HepG2 (cell line): ENCODE data around the gene ARHGEF40. TPM values are rescaled to one million over a fixed set of nuclear protein-coding genes. Genes with fewer than 3 reads are reported as not detected.
A peak's percentile ranks its signal among the peaks of the same experiment; 100 is the strongest.

Experiments
- ATAC-seq: fragments of 200-7000 bp; cut with Tn5 transposase; 3 replicates; pipeline ENCODE4 v1.9.1; 2020; ENCODE audit warnings: mild to moderate bottlenecking, moderate library complexity
- BruUV-seq: library from RNA; stranded (reverse); fragments of 400-500 nt; replicated peaks from 2 replicates; lab custom pipeline; 2021; lab: Mats Ljungman, UMichigan
- CTCF ChIA-PET: fragments of 300-600 bp; formaldehyde crosslinking; extraction: SDS; loops from one replicate; lab custom pipeline; 2021; ENCODE audit warnings: low total read pairs, inconsistent platforms, low intra/inter-chr PET ratio; lab: Yijun Ruan, JAX
- POLR2A ChIA-PET: fragments of 350-600 bp; sonication (Branson Sonifier 250); formaldehyde crosslinking; loops from one replicate; lab custom pipeline; 2020; ENCODE audit warnings: antibody characterized with exemption, inconsistent platforms; lab: Yijun Ruan, JAX
- DNase-seq: peaks from one replicate; pipeline ENCODE4 v3.0.0-alpha.2; 2015; ENCODE audit warnings: low spot score
- FAIRE-seq: peaks from 3 replicates; lab custom pipeline; 2011; peaks lifted over from hg19 to GRCh38; lab: Jason Lieb, UNC
- H2AFZ ChIP-seq: one replicate; pipeline ENCODE4 v1.6.1; 2011; ENCODE audit warnings: low read length, inconsistent platforms
- H3K27ac ChIP-seq: fragments of 300-600 bp; 3 replicates; pipeline ENCODE4 v1.8.0; 2011; ENCODE audit warnings: mixed run types, mild to moderate bottlenecking, mixed read lengths, low read length, inconsistent platforms; ENCODE audit not compliant: insufficient read depth; ENCODE audit errors: extremely low read length
- H3K27me3 ChIP-seq, 2 experiments: fragments of 200-600 bp in 1 of 2; 2 replicates in 1 of 2; 3 replicates in 1 of 2; pipeline versions ENCODE4 v1.6.0 to v1.8.0; 2011; ENCODE audit warnings: low read length in 2 of 2, mild to moderate bottlenecking in 2 of 2, moderate library complexity in 2 of 2, inconsistent platforms in 1 of 2; ENCODE audit not compliant: insufficient read depth in 2 of 2, control insufficient read depth in 1 of 2
- H3K36me3 ChIP-seq, 2 experiments: fragments of 200-600 bp in 1 of 2; replicated peaks in 1 of 2; 2 replicates in 1 of 2; 3 replicates in 1 of 2; pipeline versions ENCODE4 v1.5.1 to v1.8.0; 2011; ENCODE audit warnings: low read length in 2 of 2, inconsistent platforms in 1 of 2; ENCODE audit not compliant: insufficient read depth in 2 of 2, control insufficient read depth in 1 of 2
- H3K4me1 ChIP-seq: 2 replicates; pipeline ENCODE4 v1.5.1; 2012; ENCODE audit warnings: low read length, inconsistent platforms; ENCODE audit not compliant: insufficient read depth
- H3K4me2 ChIP-seq: 2 replicates; pipeline ENCODE4 v1.6.0; 2011; ENCODE audit warnings: low read depth, low read length, inconsistent platforms
- H3K4me3 ChIP-seq, 3 experiments: fragments of 200-600 bp in 1 of 3; sonication (generic), shearing (Covaris generic) in 1 of 3; replicated peaks in 1 of 3; 2 replicates each; pipeline ENCODE4 v1.5.1; 2011 to 2016; ENCODE audit warnings: low read length in 3 of 3, inconsistent platforms in 2 of 3, low read depth in 2 of 3, mild to moderate bottlenecking in 2 of 3, control low read depth in 1 of 3, mixed read lengths in 1 of 3; ENCODE audit not compliant: insufficient read depth in 1 of 3
- H3K79me2 ChIP-seq: one replicate; pipeline ENCODE4 v1.6.1; 2011; ENCODE audit warnings: low read length, inconsistent platforms; ENCODE audit not compliant: insufficient read depth
- H3K9ac ChIP-seq: 2 replicates; pipeline ENCODE4 v1.6.0; 2011; ENCODE audit warnings: mild to moderate bottlenecking, low read depth, low read length, inconsistent platforms; ENCODE audit not compliant: insufficient read depth
- H3K9me3 ChIP-seq: 2 replicates; pipeline ENCODE4 v1.5.1; 2012; ENCODE audit warnings: mild to moderate bottlenecking, low read length
- H4K20me1 ChIP-seq: 2 replicates; pipeline ENCODE4 v1.6.0; 2011; ENCODE audit warnings: inconsistent platforms, mild to moderate bottlenecking, low read length, moderate library complexity; ENCODE audit not compliant: insufficient read depth
- AHR ChIP-seq: IDR thresholded peaks from 2 replicates; pipeline ENCODE4 v1.6.1; 2018; ENCODE audit warnings: missing genetic modification reagents, missing compliant biosample characterization
- ATF7 ChIP-seq, 2 experiments: fragments of 450-650 bp in 1 of 2; sonication (generic) in 1 of 2; formaldehyde crosslinking in 1 of 2; IDR thresholded peaks; 2 replicates each; pipeline versions ENCODE4 v1.4.0 to v1.6.1; 2016 to 2020; ENCODE audit warnings: antibody characterized with exemption in 1 of 2, mild to moderate bottlenecking in 1 of 2, missing genetic modification reagents in 1 of 2
- FOSL1 ChIP-seq: sonication (generic); formaldehyde crosslinking; IDR thresholded peaks from 2 replicates; pipeline ENCODE4 v1.9.0; 2021; ENCODE audit warnings: missing genetic modification reagents, borderline replicate concordance
- FOXO1 ChIP-seq: sonication (generic); formaldehyde crosslinking; IDR thresholded peaks from 2 replicates; pipeline ENCODE4 v1.4.0; 2020; ENCODE audit warnings: missing genetic modification reagents
- JARID2 ChIP-seq: sonication (generic); formaldehyde crosslinking; IDR thresholded peaks from 2 replicates; pipeline ENCODE4 v1.8.1; 2023; ENCODE audit warnings: missing genetic modification reagents, inconsistent platforms; ENCODE audit not compliant: insufficient replicate concordance
- KDM6A ChIP-seq: IDR thresholded peaks from 2 replicates; pipeline ENCODE4 v1.6.1; 2016; ENCODE audit warnings: low read depth
- KLF13 ChIP-seq: sonication (generic); formaldehyde crosslinking; IDR thresholded peaks from 2 replicates; pipeline ENCODE4 v1.4.0; 2020; ENCODE audit warnings: mild to moderate bottlenecking, missing genetic modification reagents
- MBD4 ChIP-seq: IDR thresholded peaks from 2 replicates; pipeline ENCODE4 v1.6.1; 2012; ENCODE audit warnings: low read length, inconsistent platforms, borderline replicate concordance
- MED13 ChIP-seq: sonication (generic); formaldehyde crosslinking; IDR thresholded peaks from 2 replicates; pipeline ENCODE4 v1.5.0; 2020; ENCODE audit warnings: missing genetic modification reagents
- MIER3 ChIP-seq: IDR thresholded peaks from 2 replicates; pipeline ENCODE4 v1.6.1; 2016; ENCODE audit warnings: missing compliant biosample characterization, borderline replicate concordance
- NAIF1 ChIP-seq: sonication (generic); formaldehyde crosslinking; IDR thresholded peaks from 2 replicates; pipeline ENCODE4 v1.5.0; 2020; ENCODE audit warnings: mild to moderate bottlenecking, missing genetic modification reagents, borderline replicate concordance
- RARG ChIP-seq: sonication (generic); formaldehyde crosslinking; IDR thresholded peaks from 2 replicates; pipeline ENCODE4 v1.4.0; 2020; ENCODE audit warnings: low read depth, mild to moderate bottlenecking, missing genetic modification reagents
- RFX5 ChIP-seq: IDR thresholded peaks from 2 replicates; pipeline ENCODE4 v1.6.1; 2011; ENCODE audit warnings: low read depth, low read length, improper control_type of control experiment
- SMAD1 ChIP-seq: sonication (generic); formaldehyde crosslinking; IDR thresholded peaks from 2 replicates; pipeline ENCODE4 v1.4.0; 2020; ENCODE audit warnings: missing genetic modification reagents, low read depth, mild to moderate bottlenecking, borderline replicate concordance
- SMYD3 ChIP-seq: sonication (generic); formaldehyde crosslinking; IDR thresholded peaks from 2 replicates; pipeline ENCODE4 v1.8.1; 2023; ENCODE audit warnings: mild to moderate bottlenecking, missing genetic modification reagents
- TEAD3 ChIP-seq: optimal IDR thresholded peaks from 2 replicates; pipeline ENCODE3; 2016; ENCODE audit warnings: borderline replicate concordance
- ZBTB38 ChIP-seq: sonication (generic); formaldehyde crosslinking; IDR thresholded peaks from 2 replicates; pipeline ENCODE4 v1.5.1; 2020; ENCODE audit warnings: mild to moderate bottlenecking, missing genetic modification reagents
- ZBTB7A ChIP-seq: sonication (generic); formaldehyde crosslinking; IDR thresholded peaks from 2 replicates; pipeline ENCODE4 v1.8.0; 2022; ENCODE audit warnings: mild to moderate bottlenecking, missing genetic modification reagents
- ZFY ChIP-seq: sonication (generic); formaldehyde crosslinking; IDR thresholded peaks from 2 replicates; pipeline ENCODE4 v1.4.0; 2020; ENCODE audit warnings: missing genetic modification reagents
- ZGPAT ChIP-seq: IDR thresholded peaks from 2 replicates; pipeline ENCODE4 v1.6.1; 2016; ENCODE audit warnings: mild to moderate bottlenecking
- ZMYM4 ChIP-seq: sonication (generic); formaldehyde crosslinking; IDR thresholded peaks from 2 replicates; pipeline ENCODE4 v1.8.1; 2023; ENCODE audit warnings: mild to moderate bottlenecking, missing genetic modification reagents
- ZNF253 ChIP-seq: sonication (generic); formaldehyde crosslinking; IDR thresholded peaks from 2 replicates; pipeline ENCODE4 v1.8.0; 2022; ENCODE audit warnings: mild to moderate bottlenecking, missing genetic modification reagents, borderline replicate concordance
- ZNF317 ChIP-seq: sonication (generic); formaldehyde crosslinking; IDR thresholded peaks from 2 replicates; pipeline ENCODE4 v1.5.0; 2020; ENCODE audit warnings: mild to moderate bottlenecking, missing genetic modification reagents
- ZNF33B ChIP-seq: sonication (generic); formaldehyde crosslinking; IDR thresholded peaks from 2 replicates; pipeline ENCODE4 v1.5.1; 2020; ENCODE audit warnings: mild to moderate bottlenecking, missing genetic modification reagents
- ZNF441 ChIP-seq: sonication (generic); formaldehyde crosslinking; IDR thresholded peaks from 2 replicates; pipeline ENCODE4 v1.7.0; 2021; ENCODE audit warnings: missing genetic modification reagents, borderline replicate concordance
- ZNF615 ChIP-seq: sonication (generic); formaldehyde crosslinking; IDR thresholded peaks from 2 replicates; pipeline ENCODE4 v1.5.0; 2020; ENCODE audit warnings: mild to moderate bottlenecking, missing genetic modification reagents, borderline replicate concordance
- ZSCAN29 ChIP-seq: sonication (generic); formaldehyde crosslinking; conservative IDR thresholded peaks from 2 replicates; pipeline ENCODE4 v1.4.0; 2020; ENCODE audit warnings: mild to moderate bottlenecking, missing genetic modification reagents
- WGBS: methylation state at CpG from one replicate; pipeline ENCODE4 v1.1.6; 2017; ENCODE audit warnings: low lambda C conversion rate; 5-methylcytosine and 5-hydroxymethylcytosine counted together
- in situ Hi-C: cut with HindIII; loops from 2 replicates; pipeline ENCODE4 v1.10.0; 2017; ENCODE audit warnings: low pct_unique_long_range_greater_than_20kb; ENCODE audit not compliant: extremely low pct_ligation_motif_present
- intact Hi-C: fragments of 100-400 bp; cut with micrococcal nuclease; formaldehyde crosslinking; loops from one replicate; pipeline ENCODE4 v1.10.0; 2022; ENCODE audit not compliant: unreplicated experiment
- polyA plus RNA-seq, 8 experiments: library from polyadenylated mRNA; depleted of rRNA in 3 of 8; stranded (reverse) in 7 of 8; unstranded in 1 of 8; fragments of >200 nt; fragmentation: Illumina TruSeq in 4 of 8; extraction: Trizol in 4 of 8; gene quantifications; 2 replicates each; pipeline versions ENCODE4 v1.2.1 to v1.2.3, GENCODE V29; 2011 to 2016; ENCODE audit warnings: low read depth in 4 of 8, missing spikeins in 1 of 8, mixed read lengths in 1 of 8; ENCODE audit not compliant: insufficient read depth in 1 of 8
- total RNA-seq, 5 experiments: library from RNA; depleted of rRNA; stranded (reverse); fragments of >200 nt; fragmentation: Illumina TruSeq; extraction: Trizol; gene quantifications; 2 replicates each; pipeline ENCODE4 v1.2.3, GENCODE V29; 2016; ENCODE audit warnings: low read depth in 1 of 5

ARHGEF40 gene
- total and polyA plus RNA-seq, 2 of the 13 experiments (the other 11 are each of a cell fraction or from before 2014, with no cell fraction given) = 28.1 to 78.1 TPM

GRCh38 chr14:21061347-21061668, 8.8 kb upstream of the ARHGEF40 start:
- CTCF ChIA-PET = interaction anchor here (1.7 kb wide), 1 partner anchor 46 kb away, joined by 4 read pairs; no protein-coding TSS in a partner anchor
- Histone ChIP-seq H3K27me3 (no peaks in the 10 kb centered on the region), H3K27ac (peak overlapping the region; percentile 71), H3K79me2 (no peaks in the 10 kb centered on the region), H3K4me3 (peak overlapping the region in 2 of 3 experiments; percentile 5 to 17; a peak in 1 of 6 replicates), H4K20me1 (no peaks in the 10 kb centered on the region), H3K36me3 (no peaks in the 10 kb centered on the region), H3K4me1 (peaks cover 87% of the 10 kb centered on the region), H3K9ac (no peak overlapping the region), H3K9me3 (no peaks in the 10 kb centered on the region), H3K4me2 (peak overlapping the region; percentile 59), H2AFZ (peak overlapping the region; percentile 16)
- 58% methylated on average over 3 of the region's 3 CpGs for WGBS
- FAIRE-seq (no peak), DNase-seq (no peak), ATAC-seq (peak; percentile 4; the same call in 2 of the 3 replicates)
- POLR2A ChIA-PET = interaction anchor here (1.2 to 2.8 kb wide), 11 partner anchors 10 to 47 kb away, joined by 4 to 59 read pairs (median 7); partner anchors contain the start of genes ARHGEF40, NDRG2 and ZNF219
- in situ Hi-C loops = no loop called here
- intact Hi-C loops = no loop called here
- BruUV-seq = no TSS peak
- TF ChIP-seq ZNF615 (CRISPR knock-in tag) (no peak), MBD4 (no peak), FOSL1 (CRISPR knock-in tag) (no peak), ZNF33B (CRISPR knock-in tag) (no peak), FOXO1 (no peak), MED13 (CRISPR knock-in tag) (no peak), TEAD3 (CRISPR knock-in tag) (peak; percentile 52), ZFY (CRISPR knock-in tag) (no peak), ZMYM4 (no peak), MIER3 (CRISPR knock-in tag) (0 out of 2 replicates have a peak, but pooled peaks have one; percentile 3), ZSCAN29 (CRISPR knock-in tag) (no peak), ZBTB38 (CRISPR knock-in tag) (peak; percentile 90; the same call in 1 of the 2 replicates), JARID2 (CRISPR knock-in tag) (no peak), RARG (CRISPR knock-in tag) (no peak), SMAD1 (CRISPR knock-in tag) (no peak), KDM6A (CRISPR knock-in tag) (no peak), ZNF253 (CRISPR knock-in tag) (no peak), AHR (CRISPR knock-in tag) (no peak), ATF7 (IDR thresholded peaks at IDR 0.05) (no peak), ATF7 (CRISPR knock-in tag; IDR thresholded peaks at IDR 0.05) (no peak), ZGPAT (CRISPR knock-in tag) (0 out of 2 replicates have a peak, but pooled peaks have one; percentile 22), ZBTB7A (CRISPR knock-in tag) (no peak), RFX5 (no peak), ZNF441 (no peak), NAIF1 (no peak), ZNF317 (CRISPR knock-in tag) (0 out of 2 replicates have a peak, but pooled peaks have one; percentile 21), SMYD3 (CRISPR knock-in tag) (0 out of 2 replicates have a peak, but pooled peaks have one; percentile 57), KLF13 (CRISPR knock-in tag) (no peak)
